Peyer's patch (tissue), 4 donors: ENCODE measurements around the gene PIEZO2.

Experiments used
- POLR2A ChIP-seq, 2 donors: fragments of 450-650 bp; IDR thresholded peaks; one replicate each; pipeline ENCODE4 v1.5.1; 2017; ENCODE audit warnings: antibody characterized with exemption in 2 of 2, mild to moderate bottlenecking in 2 of 2, moderate library complexity in 2 of 2
- TF ChIP-seq, protein P1 (sequence below), 6 experiments: fragments of 450-650 bp in 4 of 6; fragments of 200-600 bp in 2 of 6; sonication (generic) in 1 of 6; IDR thresholded peaks; one replicate each; pipeline ENCODE4 v1.5.1; 2017 to 2019; ENCODE audit warnings: antibody characterized with exemption in 6 of 6, mild to moderate bottlenecking in 3 of 6, moderate library complexity in 1 of 6

DNA sequence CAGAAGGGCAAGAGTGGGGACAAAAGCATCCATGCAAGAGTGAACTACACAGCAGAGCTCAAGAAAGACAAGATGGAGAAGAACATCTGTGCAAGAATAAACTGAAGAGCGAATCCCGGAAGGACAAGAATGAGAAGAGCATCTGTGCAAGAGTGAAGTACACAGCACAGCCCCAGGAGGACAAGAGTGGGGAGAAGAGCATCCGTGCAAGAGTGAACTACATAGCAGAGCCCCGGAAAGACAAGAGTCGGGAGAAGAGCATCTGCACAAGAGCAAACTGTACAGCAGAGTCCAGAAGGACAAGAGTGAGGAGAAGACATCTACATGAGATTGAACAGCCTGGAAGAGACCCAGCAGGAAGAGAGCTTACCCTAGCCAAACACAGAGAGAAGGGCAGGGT is 284.6 kb downstream of the PIEZO2 start:
- TF ChIP-seq, protein P1, sequence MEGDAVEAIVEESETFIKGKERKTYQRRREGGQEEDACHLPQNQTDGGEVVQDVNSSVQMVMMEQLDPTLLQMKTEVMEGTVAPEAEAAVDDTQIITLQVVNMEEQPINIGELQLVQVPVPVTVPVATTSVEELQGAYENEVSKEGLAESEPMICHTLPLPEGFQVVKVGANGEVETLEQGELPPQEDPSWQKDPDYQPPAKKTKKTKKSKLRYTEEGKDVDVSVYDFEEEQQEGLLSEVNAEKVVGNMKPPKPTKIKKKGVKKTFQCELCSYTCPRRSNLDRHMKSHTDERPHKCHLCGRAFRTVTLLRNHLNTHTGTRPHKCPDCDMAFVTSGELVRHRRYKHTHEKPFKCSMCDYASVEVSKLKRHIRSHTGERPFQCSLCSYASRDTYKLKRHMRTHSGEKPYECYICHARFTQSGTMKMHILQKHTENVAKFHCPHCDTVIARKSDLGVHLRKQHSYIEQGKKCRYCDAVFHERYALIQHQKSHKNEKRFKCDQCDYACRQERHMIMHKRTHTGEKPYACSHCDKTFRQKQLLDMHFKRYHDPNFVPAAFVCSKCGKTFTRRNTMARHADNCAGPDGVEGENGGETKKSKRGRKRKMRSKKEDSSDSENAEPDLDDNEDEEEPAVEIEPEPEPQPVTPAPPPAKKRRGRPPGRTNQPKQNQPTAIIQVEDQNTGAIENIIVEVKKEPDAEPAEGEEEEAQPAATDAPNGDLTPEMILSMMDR (IDR thresholded peaks at IDR 0.05): no peak
- no peak for TF ChIP-seq POLR2A (IDR thresholded peaks at IDR 0.05)
